Brain microvascular endothelial cell (primary cell): ENCODE data around the gene CTSO.
A peak's percentile ranks its signal among the peaks of the same experiment; 100 is the strongest.

ENCODE experiments used
- DNase-seq: peaks from one replicate; pipeline ENCODE4 v3.0.0-alpha.2; 2020
- H3K27ac ChIP-seq: fragments of 250-450 bp; sonication (Bioruptor Pico); 2 replicates; pipeline ENCODE4 v1.5.1; 2020; ENCODE audit warnings: mild to moderate bottlenecking, moderate library complexity
- H3K27me3 ChIP-seq: fragments of 250-450 bp; sonication (Bioruptor Pico); replicated peaks from 2 replicates; pipeline ENCODE4 v1.5.1; 2020; ENCODE audit warnings: mild to moderate bottlenecking
- H3K36me3 ChIP-seq: fragments of 250-450 bp; sonication (Bioruptor Pico); replicated peaks from 2 replicates; pipeline ENCODE4 v1.5.1; 2020; ENCODE audit warnings: mild to moderate bottlenecking
- H3K4me3 ChIP-seq: 2 replicates; pipeline ENCODE4 v1.5.1; 2011; ENCODE audit warnings: low read depth, mild to moderate bottlenecking, control low read depth, low read length, moderate library complexity
- in situ Hi-C: cut with HindIII; loops from 2 replicates; pipeline ENCODE4 v1.10.0; 2017; ENCODE audit warnings: low sequenced_read_pairs, low pct_ligation_motif_present
- TF ChIP-seq, protein P1 (sequence below): IDR thresholded peaks from 2 replicates; pipeline ENCODE4 v1.5.1; 2011; ENCODE audit warnings: low read depth, mild to moderate bottlenecking, moderate library complexity, low read length, control low read depth, inconsistent platforms; ENCODE audit errors: missing control alignments

CTSO gene

GRCh38 chr4:155954118-155954685 is 536 bp upstream of the CTSO start:
- peak overlapping the region; percentile 99 for H3K27ac ChIP-seq
- H3K27me3 ChIP-seq: no peaks in the 10 kb centered on the region
- peak overlapping the region; percentile 73 for H3K4me3 ChIP-seq
- H3K36me3 ChIP-seq: no peaks in the 10 kb centered on the region
- DNase-seq: no peak
- TF ChIP-seq, protein P1, sequence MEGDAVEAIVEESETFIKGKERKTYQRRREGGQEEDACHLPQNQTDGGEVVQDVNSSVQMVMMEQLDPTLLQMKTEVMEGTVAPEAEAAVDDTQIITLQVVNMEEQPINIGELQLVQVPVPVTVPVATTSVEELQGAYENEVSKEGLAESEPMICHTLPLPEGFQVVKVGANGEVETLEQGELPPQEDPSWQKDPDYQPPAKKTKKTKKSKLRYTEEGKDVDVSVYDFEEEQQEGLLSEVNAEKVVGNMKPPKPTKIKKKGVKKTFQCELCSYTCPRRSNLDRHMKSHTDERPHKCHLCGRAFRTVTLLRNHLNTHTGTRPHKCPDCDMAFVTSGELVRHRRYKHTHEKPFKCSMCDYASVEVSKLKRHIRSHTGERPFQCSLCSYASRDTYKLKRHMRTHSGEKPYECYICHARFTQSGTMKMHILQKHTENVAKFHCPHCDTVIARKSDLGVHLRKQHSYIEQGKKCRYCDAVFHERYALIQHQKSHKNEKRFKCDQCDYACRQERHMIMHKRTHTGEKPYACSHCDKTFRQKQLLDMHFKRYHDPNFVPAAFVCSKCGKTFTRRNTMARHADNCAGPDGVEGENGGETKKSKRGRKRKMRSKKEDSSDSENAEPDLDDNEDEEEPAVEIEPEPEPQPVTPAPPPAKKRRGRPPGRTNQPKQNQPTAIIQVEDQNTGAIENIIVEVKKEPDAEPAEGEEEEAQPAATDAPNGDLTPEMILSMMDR: no peak
- in situ Hi-C loops: no loop called here

GRCh38 chr4:155952501-155952901 is 1.2 kb downstream of the CTSO start:
- in situ Hi-C loops: no loop called here
- no peak for DNase-seq
- H3K4me3 ChIP-seq: peak overlapping the region; percentile 73
- no peaks in the 10 kb centered on the region for H3K36me3 ChIP-seq
- H3K27ac ChIP-seq: peak overlapping the region; percentile 99
- H3K27me3 ChIP-seq: no peaks in the 10 kb centered on the region
- TF ChIP-seq, protein P1: no peak

DNA sequence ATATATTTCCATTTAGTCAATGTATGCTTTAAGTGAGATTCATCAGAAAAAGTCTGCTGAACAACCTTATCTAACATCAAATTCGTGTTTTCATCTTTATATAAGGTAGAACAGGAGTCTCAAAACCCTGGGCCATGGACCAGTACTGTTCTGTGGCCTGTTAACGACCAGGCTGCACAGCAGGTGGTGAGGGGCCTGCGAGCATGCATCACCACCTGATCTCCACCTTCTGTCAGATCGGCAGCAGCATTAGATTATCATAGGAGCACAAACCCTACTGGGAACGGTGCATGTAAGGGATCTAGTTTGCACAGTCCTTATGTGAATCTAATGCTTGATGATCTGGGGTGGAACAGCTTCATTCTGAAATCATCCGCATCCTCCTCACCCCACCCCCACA is 3.2 kb downstream of the CTSO start:
- H3K27me3 ChIP-seq: no peaks in the 10 kb centered on the region
- TF ChIP-seq, protein P1: no peak
- in situ Hi-C loops: no loop called here
- no peaks in the 10 kb centered on the region for H3K36me3 ChIP-seq
- no peak overlapping the region for H3K27ac ChIP-seq
- H3K4me3 ChIP-seq: no peak overlapping the region
- DNase-seq: no peak

GRCh38 chr4:155948541-155948940 is 5.1 kb downstream of the CTSO start:
- Histone ChIP-seq H3K27me3 (no peaks in the 10 kb centered on the region), H3K36me3 (no peaks in the 10 kb centered on the region), H3K4me3 (no peak overlapping the region), H3K27ac (no peak overlapping the region)
- in situ Hi-C loops: loop anchor here (25.0 kb wide), 1 partner anchor 136 kb away; no protein-coding TSS in a partner anchor
- DNase-seq: no peak
- TF ChIP-seq, protein P1: no peak

DNA sequence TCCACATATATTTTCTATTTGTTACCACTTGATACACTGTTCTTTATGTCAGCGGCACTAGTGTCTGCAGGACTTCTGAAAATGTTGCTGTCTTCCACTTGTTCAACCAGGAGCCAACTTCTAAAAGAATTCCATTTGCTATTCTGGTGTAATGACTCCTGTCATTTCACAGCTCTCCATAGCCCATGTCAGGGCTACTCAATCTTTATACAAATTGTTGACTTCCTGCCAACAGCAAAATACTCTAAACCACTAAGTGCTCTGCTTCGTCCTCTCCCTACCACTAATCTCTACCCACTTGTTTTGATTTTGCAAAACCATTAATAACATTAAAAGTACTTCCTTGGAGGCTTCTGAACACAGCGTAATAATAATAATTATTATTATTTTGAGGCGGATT is 7.2 kb downstream of the CTSO start:
- TF ChIP-seq, protein P1: no peak

DNA sequence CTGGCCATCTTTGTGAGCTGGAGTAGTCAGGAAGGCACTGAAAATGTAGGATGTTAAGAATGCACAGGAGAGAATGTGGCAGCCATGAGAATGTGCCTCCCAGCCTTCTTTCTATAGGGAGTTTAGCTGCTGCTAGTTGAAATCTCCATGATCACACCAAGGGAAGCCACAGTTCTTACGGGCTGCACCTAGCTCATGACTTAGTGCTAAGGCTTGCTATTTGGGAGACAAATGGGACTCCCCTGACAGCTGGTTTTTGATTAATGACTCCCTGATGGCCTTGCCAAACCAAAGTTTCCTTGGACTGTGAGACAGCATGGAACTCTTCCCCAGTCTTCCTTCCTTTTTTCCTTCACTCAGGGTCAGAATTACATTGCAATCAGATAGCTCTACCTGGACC is 9.2 kb downstream of the CTSO start:
- H3K36me3 ChIP-seq: no peaks in the 10 kb centered on the region
- H3K4me3 ChIP-seq: no peak overlapping the region
- no peak overlapping the region for H3K27ac ChIP-seq
- in situ Hi-C loops: loop anchor here (25.0 kb wide), 1 partner anchor 132 kb away; no protein-coding TSS in a partner anchor
- H3K27me3 ChIP-seq: no peaks in the 10 kb centered on the region
- TF ChIP-seq, protein P1: no peak
- no peak for DNase-seq

More for the DNA sequence above, 7.2 kb downstream of the CTSO start:
- in situ Hi-C loops: loop anchor here (25.0 kb wide), 1 partner anchor 134 kb away; no protein-coding TSS in a partner anchor
- H3K27me3 ChIP-seq: no peaks in the 10 kb centered on the region
- no peak overlapping the region for H3K4me3 ChIP-seq
- H3K27ac ChIP-seq: no peak overlapping the region
- H3K36me3 ChIP-seq: no peaks in the 10 kb centered on the region
- DNase-seq: peak; percentile 21
